ENCODE data around the gene DHX32. TPM values are rescaled to one million over a fixed set of nuclear protein-coding genes. Genes with fewer than 3 reads are reported as not detected.

Gene DHX32
- polyA plus RNA-seq, 2 donors = 26.1 to 30.5 TPM

DNA sequence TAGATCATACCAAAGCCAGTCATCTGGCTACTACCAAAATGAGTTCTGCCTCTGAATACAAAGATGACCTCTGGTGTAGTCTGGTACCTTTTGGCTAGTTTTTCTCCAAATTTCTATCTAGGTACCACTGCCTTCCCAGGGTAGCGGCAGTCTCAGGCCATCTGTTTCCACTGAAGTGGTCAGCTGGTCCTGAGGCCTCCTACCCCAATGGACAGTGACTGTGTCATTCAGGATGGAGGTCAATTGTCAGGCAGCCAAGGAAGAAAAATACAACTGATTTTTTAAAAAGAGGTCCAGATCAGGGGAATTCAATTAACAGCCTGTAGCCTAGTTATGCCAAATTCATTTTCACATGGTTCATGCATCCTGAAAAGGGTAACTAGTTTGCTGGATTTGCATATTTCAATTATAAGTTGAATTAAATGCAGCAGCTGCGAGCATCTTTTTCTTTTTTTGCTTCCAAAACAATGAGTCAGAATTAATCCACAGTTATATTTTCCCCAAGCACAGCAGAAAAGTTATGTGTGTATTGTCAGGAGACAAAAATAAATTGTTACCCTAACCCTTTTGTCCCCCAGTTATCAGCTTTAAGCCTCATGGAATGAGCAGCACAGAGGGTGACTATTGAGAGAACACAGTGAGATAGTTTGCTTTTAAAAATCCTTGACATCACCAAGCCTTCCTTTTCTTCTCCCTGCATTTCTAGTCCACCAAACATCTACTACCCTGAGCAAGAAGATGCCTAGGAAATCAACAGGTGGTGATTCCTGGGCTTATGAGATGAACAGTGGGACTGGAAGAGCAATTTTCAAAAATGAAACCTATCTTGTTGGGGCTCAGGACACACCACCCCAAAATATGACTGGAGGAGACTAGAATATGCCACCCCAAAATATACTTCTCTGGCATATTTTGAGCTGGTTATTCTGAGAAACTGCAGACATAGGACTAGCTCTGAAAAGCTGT, 30.0 kb downstream of the DHX32 start:
- no peaks in the 10 kb centered on the region for H3K27me3 ChIP-seq (ENCODE audit: control insufficient read depth in 1 of 2, insufficient read depth in 2 of 2, low read length in 2 of 2)
- 82 to 88% methylated on average over 2 of the region's 2 CpGs for WGBS, 2 donors
- H3K36me3 ChIP-seq (ENCODE audit: control insufficient read depth in 2 of 2, insufficient read depth in 2 of 2, low read length in 1 of 2) = peaks cover 13 to 15% of the 10 kb centered on the region in 2 donors

DNA sequence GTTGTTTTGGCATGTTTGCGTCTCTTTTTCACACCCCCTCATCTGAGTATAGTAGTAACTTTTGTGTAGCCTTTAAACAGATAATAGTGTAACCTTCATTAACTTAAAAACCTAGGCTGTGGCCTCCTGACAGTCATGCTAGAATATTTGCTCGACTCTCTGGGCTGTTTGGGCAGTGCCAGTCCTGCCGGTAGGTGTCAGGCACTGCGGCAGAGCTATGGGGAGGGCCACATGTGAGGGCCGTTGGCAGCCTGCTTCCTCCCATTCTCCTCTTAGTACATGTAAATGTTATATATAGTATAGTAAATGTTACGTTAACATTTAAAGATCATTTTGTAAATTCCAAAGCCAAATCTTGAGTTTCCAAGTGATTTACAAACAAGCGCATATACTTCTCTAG, 31.6 kb downstream of the DHX32 start:
- Histone ChIP-seq H3K27ac (ENCODE audit: low read depth in 2 of 2, low read length in 1 of 2) (no peak overlapping the region), H3K36me3 (ENCODE audit: control insufficient read depth in 2 of 2, insufficient read depth in 2 of 2, low read length in 1 of 2) (peaks cover 15 to 20% of the 10 kb centered on the region in 2 donors), H3K27me3 (ENCODE audit: control insufficient read depth in 1 of 2, insufficient read depth in 2 of 2, low read length in 2 of 2) (no peaks in the 10 kb centered on the region), H3K9me3 (ENCODE audit: control insufficient read depth in 2 of 2, insufficient read depth in 1 of 2, low read depth in 1 of 2, low read length in 1 of 2) (no peaks in the 10 kb centered on the region), H3K4me1 (ENCODE audit: control insufficient read depth in 2 of 2, insufficient read depth in 2 of 2, low read length in 1 of 2) (no peaks in the 10 kb centered on the region), H3K4me3 (ENCODE audit: low read depth in 1 of 2, low read length in 2 of 2) (no peak overlapping the region)
- 83 to 90% methylated on average over 7 of the region's 7 CpGs for WGBS, 2 donors

More for the DNA sequence above, 30.0 kb downstream of the DHX32 start:
- H3K9me3 ChIP-seq (ENCODE audit: control insufficient read depth in 2 of 2, insufficient read depth in 1 of 2, low read depth in 1 of 2, low read length in 1 of 2) = no peaks in the 10 kb centered on the region
- H3K27ac ChIP-seq (ENCODE audit: low read depth in 2 of 2, low read length in 1 of 2) = no peak overlapping the region
- H3K4me1 ChIP-seq (ENCODE audit: control insufficient read depth in 2 of 2, insufficient read depth in 2 of 2, low read length in 1 of 2) = no peaks in the 10 kb centered on the region
- H3K4me3 ChIP-seq (ENCODE audit: low read depth in 1 of 2, low read length in 2 of 2) = no peak overlapping the region

DNA sequence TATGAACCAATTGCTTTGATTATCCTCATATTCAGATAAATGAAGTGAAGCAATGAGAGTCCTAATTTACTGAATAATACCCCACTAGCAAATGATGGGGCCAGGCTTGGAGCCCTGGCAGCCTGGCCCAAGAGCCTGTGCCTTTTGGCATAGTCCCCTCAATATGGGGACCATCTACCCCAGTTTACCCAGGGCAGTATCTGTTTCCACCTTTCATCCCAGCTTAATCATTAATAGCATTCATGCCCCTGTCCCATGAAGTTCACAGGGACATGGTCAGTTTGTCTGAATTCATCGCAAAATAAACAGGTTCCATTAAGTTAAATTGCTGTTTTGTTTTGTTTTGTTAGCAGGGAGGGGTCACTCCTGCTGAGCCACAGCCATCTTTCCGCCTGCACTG, 32.2 kb downstream of the DHX32 start:
- 94 to 97% methylated on average over 2 of the region's 2 CpGs for WGBS, 2 donors
- Histone ChIP-seq H3K4me3 (ENCODE audit: low read depth in 1 of 2, low read length in 2 of 2) (no peak overlapping the region), H3K27ac (ENCODE audit: low read depth in 2 of 2, low read length in 1 of 2) (no peak overlapping the region), H3K4me1 (ENCODE audit: control insufficient read depth in 2 of 2, insufficient read depth in 2 of 2, low read length in 1 of 2) (no peaks in the 10 kb centered on the region), H3K36me3 (ENCODE audit: control insufficient read depth in 2 of 2, insufficient read depth in 2 of 2, low read length in 1 of 2) (peaks cover 15 to 20% of the 10 kb centered on the region in 2 donors), H3K27me3 (ENCODE audit: control insufficient read depth in 1 of 2, insufficient read depth in 2 of 2, low read length in 2 of 2) (no peaks in the 10 kb centered on the region), H3K9me3 (ENCODE audit: control insufficient read depth in 2 of 2, insufficient read depth in 1 of 2, low read depth in 1 of 2, low read length in 1 of 2) (no peaks in the 10 kb centered on the region)

DNA sequence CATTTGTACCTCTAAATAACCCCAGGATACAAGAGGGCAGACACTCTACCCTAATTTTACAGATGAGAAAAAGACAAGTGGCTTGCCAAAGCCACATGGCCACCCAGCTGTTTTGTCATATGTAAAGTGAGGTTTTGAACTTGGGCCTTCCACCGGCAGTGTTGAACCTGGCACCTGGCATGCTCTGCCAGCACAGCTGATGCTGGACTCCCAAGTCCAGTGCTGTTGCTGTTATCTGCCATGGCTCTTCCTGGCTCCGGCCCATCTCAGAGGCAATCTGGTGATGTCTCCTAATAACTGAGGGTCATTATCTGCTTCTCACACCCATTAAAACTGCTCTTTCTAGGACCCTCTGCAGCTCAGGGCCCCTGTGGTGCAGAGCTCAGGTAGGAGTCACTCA, 32.7 kb downstream of the DHX32 start:
- Histone ChIP-seq H3K36me3 (ENCODE audit: control insufficient read depth in 2 of 2, insufficient read depth in 2 of 2, low read length in 1 of 2) (peaks cover 15 to 22% of the 10 kb centered on the region in 2 donors), H3K27me3 (ENCODE audit: control insufficient read depth in 1 of 2, insufficient read depth in 2 of 2, low read length in 2 of 2) (no peaks in the 10 kb centered on the region), H3K27ac (ENCODE audit: low read depth in 2 of 2, low read length in 1 of 2) (no peak overlapping the region), H3K9me3 (ENCODE audit: control insufficient read depth in 2 of 2, insufficient read depth in 1 of 2, low read depth in 1 of 2, low read length in 1 of 2) (no peaks in the 10 kb centered on the region), H3K4me3 (ENCODE audit: low read depth in 1 of 2, low read length in 2 of 2) (no peak overlapping the region), H3K4me1 (ENCODE audit: control insufficient read depth in 2 of 2, insufficient read depth in 2 of 2, low read length in 1 of 2) (no peaks in the 10 kb centered on the region)
- 82 to 96% methylated on average over 2 of the region's 2 CpGs for WGBS, 2 donors

DNA sequence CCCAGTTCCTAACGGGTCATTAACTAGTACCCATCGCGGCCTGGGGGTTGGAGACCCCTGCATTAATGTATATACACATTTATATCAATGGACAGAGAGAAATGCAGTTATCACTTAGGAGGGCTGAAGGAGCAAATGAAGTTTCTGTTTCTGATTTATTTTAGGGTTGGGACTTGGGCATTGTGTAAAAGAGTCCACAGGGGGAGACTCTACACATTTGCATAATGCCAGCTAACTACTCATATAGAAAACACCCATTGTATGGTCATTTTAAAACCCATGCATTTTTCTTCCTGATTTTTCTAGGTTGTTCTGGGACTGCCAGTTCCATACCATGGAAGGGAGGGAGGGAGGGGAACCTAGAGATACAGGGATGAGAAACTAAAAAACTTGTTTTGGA, 34.2 kb downstream of the DHX32 start:
- no peaks in the 10 kb centered on the region for H3K27me3 ChIP-seq (ENCODE audit: control insufficient read depth in 1 of 2, insufficient read depth in 2 of 2, low read length in 2 of 2)
- H3K4me3 ChIP-seq (ENCODE audit: low read depth in 1 of 2, low read length in 2 of 2) = no peak overlapping the region
- no peak overlapping the region for H3K27ac ChIP-seq (ENCODE audit: low read depth in 2 of 2, low read length in 1 of 2)
- H3K4me1 ChIP-seq (ENCODE audit: control insufficient read depth in 2 of 2, insufficient read depth in 2 of 2, low read length in 1 of 2) = no peaks in the 10 kb centered on the region
- 95 to 98% methylated on average over 3 of the region's 3 CpGs for WGBS, 2 donors
- H3K36me3 ChIP-seq (ENCODE audit: control insufficient read depth in 2 of 2, insufficient read depth in 2 of 2, low read length in 1 of 2) = peaks cover 10 to 24% of the 10 kb centered on the region in 2 donors
- no peaks in the 10 kb centered on the region for H3K9me3 ChIP-seq (ENCODE audit: control insufficient read depth in 2 of 2, insufficient read depth in 1 of 2, low read depth in 1 of 2, low read length in 1 of 2)

DNA sequence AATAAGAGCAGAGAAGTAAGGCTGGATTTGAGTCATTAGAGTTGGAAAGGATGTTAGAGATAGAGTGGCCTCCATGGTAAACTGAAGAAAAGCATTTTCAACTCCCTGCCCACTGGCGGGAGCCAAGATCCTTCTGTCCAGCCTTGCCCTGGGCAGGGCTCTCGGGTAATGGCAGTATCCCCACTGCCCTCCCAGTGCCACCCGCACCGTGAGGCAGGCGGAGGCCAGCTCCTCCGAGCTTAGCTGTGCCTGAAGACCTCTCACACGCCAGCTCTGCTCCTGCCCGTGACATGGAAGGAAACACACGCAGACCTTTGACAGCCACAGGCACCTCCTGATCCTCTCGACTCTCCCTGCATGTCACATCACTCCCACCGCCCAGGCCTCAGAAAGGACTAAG, 35.5 kb downstream of the DHX32 start:
- H3K27me3 ChIP-seq (ENCODE audit: control insufficient read depth in 1 of 2, insufficient read depth in 2 of 2, low read length in 2 of 2) = no peaks in the 10 kb centered on the region
- H3K4me3 ChIP-seq (ENCODE audit: low read depth in 1 of 2, low read length in 2 of 2) = no peak overlapping the region
- WGBS, 2 donors = 93 to 96% methylated on average over 11 of the region's 11 CpGs
- peaks cover 10 to 22% of the 10 kb centered on the region in 2 donors for H3K36me3 ChIP-seq (ENCODE audit: control insufficient read depth in 2 of 2, insufficient read depth in 2 of 2, low read length in 1 of 2)
- H3K4me1 ChIP-seq (ENCODE audit: control insufficient read depth in 2 of 2, insufficient read depth in 2 of 2, low read length in 1 of 2) = no peaks in the 10 kb centered on the region
- no peaks in the 10 kb centered on the region for H3K9me3 ChIP-seq (ENCODE audit: control insufficient read depth in 2 of 2, insufficient read depth in 1 of 2, low read depth in 1 of 2, low read length in 1 of 2)
- no peak overlapping the region for H3K27ac ChIP-seq (ENCODE audit: low read depth in 2 of 2, low read length in 1 of 2)

DNA sequence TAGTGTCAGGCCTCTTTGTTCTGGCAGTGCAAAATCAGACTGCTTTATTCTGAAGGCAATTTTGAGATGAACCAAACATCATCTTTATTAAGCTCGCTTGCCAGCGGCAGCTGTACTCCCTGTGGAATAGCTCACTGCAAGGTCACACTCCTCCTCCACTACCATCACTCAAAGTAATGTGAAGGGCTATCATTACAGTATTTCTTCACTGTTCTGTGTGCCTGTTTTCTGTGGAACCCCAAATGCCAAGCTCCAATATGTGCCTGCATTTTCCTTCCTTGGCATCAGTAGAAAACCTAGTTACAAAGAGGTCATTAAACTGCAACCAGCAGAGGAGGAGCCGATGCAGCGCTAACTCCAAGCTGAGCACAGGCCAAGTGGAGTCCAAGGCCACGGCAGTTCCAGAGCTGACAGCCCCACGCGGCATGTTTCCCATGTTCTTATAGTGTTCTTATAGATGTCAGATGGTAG, 36.3 kb downstream of the DHX32 start:
- Histone ChIP-seq H3K27ac (ENCODE audit: low read depth in 2 of 2, low read length in 1 of 2) (no peak overlapping the region), H3K9me3 (ENCODE audit: control insufficient read depth in 2 of 2, insufficient read depth in 1 of 2, low read depth in 1 of 2, low read length in 1 of 2) (no peaks in the 10 kb centered on the region), H3K4me3 (ENCODE audit: low read depth in 1 of 2, low read length in 2 of 2) (no peak overlapping the region), H3K4me1 (ENCODE audit: control insufficient read depth in 2 of 2, insufficient read depth in 2 of 2, low read length in 1 of 2) (no peaks in the 10 kb centered on the region), H3K36me3 (ENCODE audit: control insufficient read depth in 2 of 2, insufficient read depth in 2 of 2, low read length in 1 of 2) (peaks cover 10 to 27% of the 10 kb centered on the region in 2 donors), H3K27me3 (ENCODE audit: control insufficient read depth in 1 of 2, insufficient read depth in 2 of 2, low read length in 2 of 2) (no peaks in the 10 kb centered on the region)
- 64 to 84% methylated on average over 7 of the region's 7 CpGs for WGBS, 2 donors

DNA sequence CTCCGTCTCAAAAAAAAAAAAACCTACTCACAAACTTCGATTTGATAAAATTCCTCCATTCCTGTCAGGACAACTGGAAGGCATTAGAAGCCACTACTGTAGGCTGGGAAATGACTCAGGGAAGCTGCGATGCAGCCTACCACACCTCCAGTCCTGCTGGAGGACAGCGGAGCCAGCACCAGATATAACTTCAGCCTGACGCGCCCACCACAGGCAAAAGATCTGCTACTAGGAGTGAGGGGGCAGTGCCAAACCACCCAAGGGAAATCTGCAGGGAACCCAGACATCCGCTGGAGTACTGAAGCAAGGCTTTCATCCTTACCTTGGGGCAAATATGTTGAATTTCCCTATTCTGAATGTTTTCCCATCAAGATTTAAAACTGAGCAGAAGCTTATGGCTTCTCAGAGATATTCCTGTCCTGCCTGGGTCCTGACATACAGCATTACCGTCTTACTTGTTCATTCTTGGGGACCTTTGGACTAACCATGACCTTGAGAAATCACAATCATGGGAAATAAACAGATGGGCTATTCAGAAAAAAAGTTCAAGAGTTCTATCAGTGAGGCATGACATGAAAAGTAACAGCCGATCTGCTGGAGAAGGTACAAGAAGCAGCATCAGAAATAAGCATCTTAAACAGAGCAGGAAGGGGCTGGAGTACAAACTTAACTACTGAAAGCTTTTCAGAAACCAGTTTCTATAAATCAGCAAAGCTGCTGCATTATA, 37.3 kb downstream of the DHX32 start:
- Histone ChIP-seq H3K4me1 (ENCODE audit: control insufficient read depth in 2 of 2, insufficient read depth in 2 of 2, low read length in 1 of 2) (no peaks in the 10 kb centered on the region), H3K27me3 (ENCODE audit: control insufficient read depth in 1 of 2, insufficient read depth in 2 of 2, low read length in 2 of 2) (no peaks in the 10 kb centered on the region), H3K27ac (ENCODE audit: low read depth in 2 of 2, low read length in 1 of 2) (no peak overlapping the region), H3K36me3 (ENCODE audit: control insufficient read depth in 2 of 2, insufficient read depth in 2 of 2, low read length in 1 of 2) (peaks cover 10 to 33% of the 10 kb centered on the region in 2 donors), H3K4me3 (ENCODE audit: low read depth in 1 of 2, low read length in 2 of 2) (no peak overlapping the region), H3K9me3 (ENCODE audit: control insufficient read depth in 2 of 2, insufficient read depth in 1 of 2, low read depth in 1 of 2, low read length in 1 of 2) (no peaks in the 10 kb centered on the region)
- WGBS, 2 donors = 79 to 93% methylated on average over 9 of the region's 9 CpGs

DNA sequence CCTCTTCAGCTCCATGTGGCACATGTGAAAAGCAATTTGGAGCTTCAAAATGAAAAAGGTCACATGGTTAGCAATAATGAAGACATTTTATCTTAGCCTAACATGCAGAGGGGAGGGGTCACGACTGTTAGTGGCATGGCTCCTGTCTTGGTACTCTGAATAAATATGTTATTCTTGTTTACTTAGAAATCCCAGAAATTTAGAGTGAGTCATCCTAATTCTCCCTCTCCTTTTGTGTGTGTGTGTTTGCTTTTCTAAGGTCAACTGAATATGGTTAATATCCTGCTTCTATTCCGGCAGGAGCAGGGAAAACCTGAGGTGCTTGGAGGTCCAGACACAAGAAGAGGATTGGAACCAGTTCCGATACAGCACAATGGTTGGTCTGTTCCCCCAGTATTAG, 40.1 kb downstream of the DHX32 start:
- Histone ChIP-seq H3K27me3 (ENCODE audit: control insufficient read depth in 1 of 2, insufficient read depth in 2 of 2, low read length in 2 of 2) (no peaks in the 10 kb centered on the region), H3K4me1 (ENCODE audit: control insufficient read depth in 2 of 2, insufficient read depth in 2 of 2, low read length in 1 of 2) (no peaks in the 10 kb centered on the region), H3K36me3 (ENCODE audit: control insufficient read depth in 2 of 2, insufficient read depth in 2 of 2, low read length in 1 of 2) (peaks cover 15 to 31% of the 10 kb centered on the region in 2 donors), H3K4me3 (ENCODE audit: low read depth in 1 of 2, low read length in 2 of 2) (no peak overlapping the region), H3K9me3 (ENCODE audit: control insufficient read depth in 2 of 2, insufficient read depth in 1 of 2, low read depth in 1 of 2, low read length in 1 of 2) (no peaks in the 10 kb centered on the region), H3K27ac (ENCODE audit: low read depth in 2 of 2, low read length in 1 of 2) (no peak overlapping the region)
- 67 to 76% methylated on average over 3 of the region's 3 CpGs for WGBS, 2 donors

Measured in esophagus (tissue), 2 donors.